Stimulated activated effector memory CD8-positive, alpha-beta T cell treated with anti-CD3 and anti-CD28 coated beads, Interleukin-12 subunit alpha, Interleukin-12 subunit beta, amount 100 ng/mL, for 72 hours (primary cell): ENCODE results near the gene DPEP2NB.
"Not testable (repeated sequence)": the region's sequence is repeated elsewhere in the genome, so short reads cannot be mapped to it uniquely, and the experiment has no call there.

Experiments
- ATAC-seq: fragments of 150-1000 bp; cut with Tn5 transposase; 2 replicates; pipeline ENCODE4 v1.10.0; 2021
- DNase-seq, 2 donors: peaks; one replicate each; pipeline ENCODE4 v3.0.0; 2021 to 2022; ENCODE audit warnings: low spot score in 2 of 2
- H3K27ac Mint-ChIP-seq: one replicate; pipeline ENCODE4 v1.8.0; 2022; ENCODE audit warnings: mild to moderate bottlenecking, mixed read lengths
- H3K36me3 Mint-ChIP-seq: one replicate; pipeline ENCODE4 v1.8.0; 2022; ENCODE audit warnings: mild to moderate bottlenecking, mixed read lengths
- H3K4me1 Mint-ChIP-seq: one replicate; pipeline ENCODE4 v1.8.0; 2022; ENCODE audit warnings: mixed read lengths
- H3K4me3 Mint-ChIP-seq: one replicate; pipeline ENCODE4 v1.8.0; 2022; ENCODE audit warnings: mild to moderate bottlenecking, mixed read lengths
- H3K9me3 Mint-ChIP-seq: one replicate; pipeline ENCODE4 v1.8.0; 2022; ENCODE audit warnings: mixed read lengths

DPEP2NB gene

GRCh38 chr16:68030108-68030507, 14.4 kb upstream of the DPEP2NB start:
- Mint-ChIP-seq H3K4me1 (peaks cover 18% of the 10 kb centered on the region), H3K36me3 (peaks cover 49% of the 10 kb centered on the region)
- H3K27ac Mint-ChIP-seq, DNase-seq, H3K4me3 Mint-ChIP-seq, ATAC-seq, H3K9me3 Mint-ChIP-seq: not testable (repeated sequence)

- no peak for ATAC-seq
- Mint-ChIP-seq H3K4me1 (peaks cover 19% of the 10 kb centered on the region), H3K9me3 (no peaks in the 10 kb centered on the region), H3K4me3 (no peak overlapping the region), H3K27ac (no peak overlapping the region), H3K36me3 (peaks cover 48% of the 10 kb centered on the region)
- no peak for DNase-seq
Observed at GRCh38 chr16:68028996-68029395, 13.3 kb upstream of the DPEP2NB start.

- ATAC-seq, result peak; percentile 98
- DNase-seq, result peak; percentile 95 to 97
- peaks cover 53% of the 10 kb centered on the region for H3K36me3 Mint-ChIP-seq
- H3K4me1 Mint-ChIP-seq, result peaks cover 33% of the 10 kb centered on the region
- no peaks in the 10 kb centered on the region for H3K9me3 Mint-ChIP-seq
- H3K4me3 Mint-ChIP-seq, result peak within 1 kb of the TSS; percentile 94
- H3K27ac Mint-ChIP-seq, result peak within 1 kb of the TSS; percentile 98
Observed at GRCh38 chr16:68022728-68023537, 7.2 kb upstream of the DPEP2NB start, which contains the start of the genes DDX28 and DUS2. DDX28 (minus strand) TSS chr16:68023232; CDS start chr16:68023202, 30 bp downstream. DUS2 (plus strand) TSS chr16:68023284; CDS start chr16:68038024, 14,740 bp downstream.

GRCh38 chr16:68022278-68022727, 6.6 kb upstream of the DPEP2NB start:
- ATAC-seq (no peak), DNase-seq (no peak)
- peak overlapping the region; percentile 94 for H3K4me3 Mint-ChIP-seq
- no peaks in the 10 kb centered on the region for H3K9me3 Mint-ChIP-seq
- H3K4me1 Mint-ChIP-seq, result peaks cover 28% of the 10 kb centered on the region
- peak overlapping the region; percentile 98 for H3K27ac Mint-ChIP-seq
- H3K36me3 Mint-ChIP-seq, result peaks cover 47% of the 10 kb centered on the region

- peaks cover 39% of the 10 kb centered on the region for H3K36me3 Mint-ChIP-seq
- ATAC-seq (no peak), DNase-seq (no peak)
- no peaks in the 10 kb centered on the region for H3K9me3 Mint-ChIP-seq
- H3K4me1 Mint-ChIP-seq, result peaks cover 28% of the 10 kb centered on the region
- H3K4me3 Mint-ChIP-seq, result peak overlapping the region; percentile 94
- H3K27ac Mint-ChIP-seq, result peak overlapping the region; percentile 98
Observed at GRCh38 chr16:68021490-68021889, 5.8 kb upstream of the DPEP2NB start.

- Mint-ChIP-seq H3K27ac (no peak overlapping the region), H3K4me1 (peaks cover 28% of the 10 kb centered on the region), H3K4me3 (no peak overlapping the region)
Observed at GRCh38 chr16:68019167-68019680, 3.5 kb upstream of the DPEP2NB start.

GRCh38 chr16:68013440-68013839, 2.3 kb downstream of the DPEP2NB start:
- Mint-ChIP-seq H3K9me3 (no peaks in the 10 kb centered on the region), H3K4me3 (no peak overlapping the region), H3K4me1 (peaks cover 14% of the 10 kb centered on the region), H3K27ac (peak overlapping the region; percentile 68), H3K36me3 (no peaks in the 10 kb centered on the region)
- ATAC-seq (no peak), DNase-seq (no peak)

More at GRCh38 chr16:68019167-68019680, 3.5 kb upstream of the DPEP2NB start:
- DNase-seq, result no peak
- no peak for ATAC-seq
- peaks cover 31% of the 10 kb centered on the region for H3K36me3 Mint-ChIP-seq
- H3K9me3 Mint-ChIP-seq, result no peaks in the 10 kb centered on the region

- peak overlapping the region; percentile 21 for H3K27ac Mint-ChIP-seq
- H3K4me1 Mint-ChIP-seq, result peaks cover 26% of the 10 kb centered on the region
- H3K4me3 Mint-ChIP-seq, H3K9me3 Mint-ChIP-seq, ATAC-seq, H3K36me3 Mint-ChIP-seq, DNase-seq: not testable (repeated sequence)
Observed at GRCh38 chr16:68009872-68010271, 5.8 kb downstream of the DPEP2NB start.

GRCh38 chr16:68009157-68009735, 6.5 kb downstream of the DPEP2NB start:
- no peaks in the 10 kb centered on the region for H3K36me3 Mint-ChIP-seq
- DNase-seq (no peak), ATAC-seq (no peak)
- no peaks in the 10 kb centered on the region for H3K9me3 Mint-ChIP-seq
- H3K4me1 Mint-ChIP-seq, result peaks cover 26% of the 10 kb centered on the region
- peak overlapping the region; percentile 21 for H3K27ac Mint-ChIP-seq
- H3K4me3 Mint-ChIP-seq, result no peak overlapping the region

GRCh38 chr16:68005786-68006286, 9.9 kb downstream of the DPEP2NB start:
- peak; percentile 85 for ATAC-seq

GRCh38 chr16:68005211-68005610, 10.5 kb downstream of the DPEP2NB start:
- ATAC-seq (no peak), DNase-seq (no peak)
- H3K4me1 Mint-ChIP-seq, result peaks cover 22% of the 10 kb centered on the region
- H3K27ac Mint-ChIP-seq, result peak overlapping the region; percentile 95
- no peaks in the 10 kb centered on the region for H3K36me3 Mint-ChIP-seq
- no peak overlapping the region for H3K4me3 Mint-ChIP-seq
- H3K9me3 Mint-ChIP-seq, result no peaks in the 10 kb centered on the region

More at GRCh38 chr16:68005786-68006286, 9.9 kb downstream of the DPEP2NB start:
- Mint-ChIP-seq H3K9me3 (no peaks in the 10 kb centered on the region), H3K4me1 (peaks cover 20% of the 10 kb centered on the region), H3K27ac (peak overlapping the region; percentile 95), H3K36me3 (no peaks in the 10 kb centered on the region), H3K4me3 (peak overlapping the region; percentile 34)
- DNase-seq, result no peak

- Mint-ChIP-seq H3K36me3 (no peaks in the 10 kb centered on the region), H3K9me3 (no peaks in the 10 kb centered on the region), H3K27ac (no peak overlapping the region), H3K4me3 (no peak overlapping the region), H3K4me1 (peaks cover 36% of the 10 kb centered on the region)
- DNase-seq, result no peak
- no peak for ATAC-seq
Observed at GRCh38 chr16:68003031-68003430, 12.7 kb downstream of the DPEP2NB start.

GRCh38 chr16:68000450-68000849, 15.3 kb downstream of the DPEP2NB start:
- peak overlapping the region; percentile 69 for H3K4me3 Mint-ChIP-seq
- peak overlapping the region; percentile 91 for H3K27ac Mint-ChIP-seq
- DNase-seq, result no peak
- no peak for ATAC-seq
- H3K4me1 Mint-ChIP-seq, result peaks cover 35% of the 10 kb centered on the region
- H3K9me3 Mint-ChIP-seq, result no peaks in the 10 kb centered on the region
- H3K36me3 Mint-ChIP-seq, result no peaks in the 10 kb centered on the region

GRCh38 chr16:67999985-68000384, 15.7 kb downstream of the DPEP2NB start:
- H3K27ac Mint-ChIP-seq, result peak overlapping the region; percentile 91
- ATAC-seq (peak; percentile 22), DNase-seq (no peak)
- H3K4me3 Mint-ChIP-seq, result peak overlapping the region; percentile 69
- no peaks in the 10 kb centered on the region for H3K9me3 Mint-ChIP-seq
- no peaks in the 10 kb centered on the region for H3K36me3 Mint-ChIP-seq
- H3K4me1 Mint-ChIP-seq, result peaks cover 38% of the 10 kb centered on the region
